OCI-LY7 (cell line): ENCODE results near the gene EFNA3. TPM values are rescaled to one million over a fixed set of nuclear protein-coding genes. Genes with fewer than 3 reads are reported as not detected.

Experiments used
- BruUV-seq: library from RNA; stranded (reverse); fragments of 400-500 nt; replicated peaks from 2 replicates; lab custom pipeline; 2021; lab: Mats Ljungman, UMichigan
- CTCF ChIA-PET: fragments of 300-600 bp; sonication (Branson Sonifier 250); formaldehyde crosslinking; loops from one replicate; lab custom pipeline; 2022; ENCODE audit warnings: antibody characterized with exemption; ENCODE audit not compliant: unreplicated experiment; lab: Charles Lee
- POLR2A ChIA-PET: fragments of 300-600 bp; sonication (Branson Sonifier 250); formaldehyde crosslinking; loops from one replicate; lab custom pipeline; 2022; ENCODE audit warnings: antibody characterized with exemption; lab: Charles Lee
- DNase-seq: peaks from one replicate; pipeline ENCODE4 v3.0.0-alpha.2; 2015; ENCODE audit warnings: low spot score
- H2AFZ ChIP-seq: fragments of 200-600 bp; sonication (generic), shearing (Covaris generic); 2 replicates; pipeline ENCODE4 v1.6.1; 2014; ENCODE audit warnings: mild to moderate bottlenecking, antibody characterized with exemption, low read length, moderate library complexity
- H3K27ac ChIP-seq: fragments of 200-600 bp; sonication (generic); 2 replicates; pipeline ENCODE4 v1.5.1; 2014; ENCODE audit warnings: mixed run types, low read depth, mild to moderate bottlenecking, moderate library complexity, low read length, inconsistent platforms; ENCODE audit not compliant: poor library complexity, severe bottlenecking
- H3K36me3 ChIP-seq: fragments of 200-600 bp; sonication (generic); 2 replicates; pipeline ENCODE4 v1.6.1; 2014; ENCODE audit warnings: mild to moderate bottlenecking, antibody characterized with exemption, low read length, moderate library complexity, mixed read lengths; ENCODE audit not compliant: insufficient read depth
- H3K4me1 ChIP-seq: fragments of 200-600 bp; sonication (generic); 2 replicates; pipeline ENCODE4 v1.5.1; 2014; ENCODE audit warnings: mild to moderate bottlenecking, low read length; ENCODE audit not compliant: insufficient read depth, poor library complexity, severe bottlenecking
- H3K4me2 ChIP-seq: fragments of 200-600 bp; sonication (generic); 2 replicates; pipeline ENCODE4 v1.6.1; 2014; ENCODE audit warnings: mild to moderate bottlenecking, low read length
- H3K4me3 ChIP-seq: fragments of 200-600 bp; sonication (generic); 2 replicates; pipeline ENCODE4 v1.5.1; 2014; ENCODE audit warnings: mild to moderate bottlenecking, low read depth, low read length; ENCODE audit not compliant: poor library complexity, severe bottlenecking
- H3K79me2 ChIP-seq: fragments of 200-600 bp; sonication (generic); 2 replicates; pipeline ENCODE4 v1.6.1; 2016; ENCODE audit warnings: low read depth, mild to moderate bottlenecking, low read length, moderate library complexity, mixed read lengths; ENCODE audit not compliant: insufficient read depth
- H3K9me2 ChIP-seq: fragments of 200-600 bp; sonication (generic); 2 replicates; pipeline ENCODE4 v1.6.1; 2016; ENCODE audit warnings: mild to moderate bottlenecking, low read length, mixed read lengths; ENCODE audit not compliant: insufficient read depth
- H3K9me3 ChIP-seq: fragments of 200-600 bp; sonication (generic); 2 replicates; pipeline ENCODE4 v1.6.1; 2014; ENCODE audit warnings: mild to moderate bottlenecking, mixed run types, low read length, mixed read lengths
- H4K20me1 ChIP-seq: fragments of 200-600 bp; sonication (generic); 2 replicates; pipeline ENCODE4 v1.6.1; 2014; ENCODE audit warnings: mild to moderate bottlenecking, antibody characterized with exemption, low read length, moderate library complexity, mixed read lengths; ENCODE audit not compliant: insufficient read depth
- CTCF ChIP-seq: fragments of 200-600 bp; sonication (generic); conservative IDR thresholded peaks from 2 replicates; pipeline ENCODE4 v1.5.1; 2014; ENCODE audit warnings: mild to moderate bottlenecking, antibody characterized with exemption, low read length, moderate library complexity, mixed read lengths
- EZH2phosphoT487 ChIP-seq: fragments of 200-600 bp; sonication (generic); IDR thresholded peaks from 2 replicates; pipeline ENCODE4 v1.6.1; 2018; ENCODE audit warnings: low read depth, borderline replicate concordance, mild to moderate bottlenecking, mixed run types, antibody characterized with exemption, low read length, moderate library complexity, mixed read lengths
- intact Hi-C: fragments of 100-400 bp; cut with micrococcal nuclease; formaldehyde crosslinking; loops from one replicate; pipeline ENCODE4 v1.10.0; 2022; ENCODE audit not compliant: unreplicated experiment
- total RNA-seq, 2 experiments: library from RNA; depleted of rRNA in 1 of 2; stranded (reverse); fragments of >200 nt in 1 of 2; shearing (Covaris generic) in 1 of 2; gene quantifications; 2 replicates each; pipeline ENCODE4 v1.2.3, GENCODE V29; 2014 to 2022

EFNA3 gene
- total RNA-seq, 2 experiments from 2014 or later, result 6.7 to 10.8 TPM

GRCh38 chr1:155030243-155030795 lies 48.3 kb upstream of the EFNA3 start:
- Histone ChIP-seq H3K9me2 (no peaks in the 10 kb centered on the region), H3K79me2 (no peaks in the 10 kb centered on the region), H3K4me1 (no peaks in the 10 kb centered on the region), H3K27ac (no peak overlapping the region), H3K4me2 (no peak overlapping the region), H3K4me3 (no peak overlapping the region), H3K9me3 (no peaks in the 10 kb centered on the region), H4K20me1 (no peaks in the 10 kb centered on the region), H2AFZ (no peak overlapping the region), H3K36me3 (no peaks in the 10 kb centered on the region)
- intact Hi-C loops, result no loop called here
- no TSS peak for BruUV-seq
- ChIA-PET POLR2A (no interaction called here), CTCF (no interaction called here)
- TF ChIP-seq EZH2phosphoT487, result no peak
- TF ChIP-seq CTCF, result no peak
- DNase-seq, result no peak

DNA sequence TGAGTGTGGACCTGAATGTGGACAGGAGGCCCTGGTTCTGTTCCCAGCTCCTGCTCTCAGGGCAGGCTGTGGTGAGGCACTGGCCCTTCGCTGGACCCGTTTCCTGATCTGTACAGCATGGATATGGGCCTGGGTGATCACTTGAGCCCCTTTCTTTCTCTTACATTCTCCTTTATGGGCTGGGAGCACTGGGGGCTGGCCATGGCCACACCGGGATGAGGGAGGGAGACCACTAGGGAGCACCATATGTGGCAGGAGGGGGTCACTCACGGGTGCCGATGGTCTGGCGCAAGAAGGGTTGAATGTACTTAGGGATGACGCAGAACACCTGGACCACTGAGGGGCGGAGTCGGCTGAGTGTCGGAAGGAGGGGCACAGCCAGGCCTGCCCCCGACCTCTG lies 47.7 kb upstream of the EFNA3 start:
- Histone ChIP-seq H2AFZ (no peak overlapping the region), H3K9me3 (no peaks in the 10 kb centered on the region), H3K27ac (no peak overlapping the region), H4K20me1 (no peaks in the 10 kb centered on the region), H3K4me3 (no peak overlapping the region), H3K36me3 (no peaks in the 10 kb centered on the region), H3K9me2 (no peaks in the 10 kb centered on the region), H3K4me1 (no peaks in the 10 kb centered on the region), H3K79me2 (no peaks in the 10 kb centered on the region), H3K4me2 (no peak overlapping the region)
- BruUV-seq, result no TSS peak
- intact Hi-C loops, result no loop called here
- no peak for DNase-seq
- no peak for TF ChIP-seq EZH2phosphoT487
- no peak for TF ChIP-seq CTCF
- ChIA-PET CTCF (no interaction called here), POLR2A (no interaction called here)

DNA sequence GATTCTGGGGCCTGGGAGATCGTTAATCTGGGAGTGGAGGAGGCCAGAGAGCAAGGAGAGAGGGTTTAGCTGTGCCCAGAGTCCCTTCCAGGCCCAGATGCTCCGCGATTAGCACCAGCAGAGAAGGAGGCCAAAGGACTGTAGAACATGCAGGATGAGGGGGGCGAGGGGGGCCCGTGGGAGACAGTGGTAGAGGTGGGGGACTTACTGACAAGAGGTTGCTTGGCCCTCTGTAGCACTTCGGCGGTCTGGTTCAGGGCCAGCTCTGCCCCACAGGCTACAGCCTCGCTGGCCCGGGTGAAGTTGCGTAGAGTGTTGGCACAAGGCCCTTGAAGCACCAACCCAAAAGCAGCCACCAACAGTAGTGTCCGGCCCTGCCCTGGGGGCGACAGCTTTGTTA lies 45.8 kb upstream of the EFNA3 start:
- H2AFZ ChIP-seq, result no peak overlapping the region
- DNase-seq, result no peak
- H3K79me2 ChIP-seq, result no peaks in the 10 kb centered on the region
- no peaks in the 10 kb centered on the region for H3K36me3 ChIP-seq
- H3K4me1 ChIP-seq, result no peaks in the 10 kb centered on the region
- H4K20me1 ChIP-seq, result no peaks in the 10 kb centered on the region
- ChIA-PET POLR2A (no interaction called here), CTCF (interaction anchor here (0.6 kb wide), 1 partner anchor 18 kb away, joined by 5 read pairs; no protein-coding TSS in a partner anchor)
- intact Hi-C loops, result no loop called here
- H3K27ac ChIP-seq, result no peak overlapping the region
- H3K9me3 ChIP-seq, result no peaks in the 10 kb centered on the region
- no peak overlapping the region for H3K4me2 ChIP-seq
- H3K4me3 ChIP-seq, result no peak overlapping the region
- no TSS peak for BruUV-seq
- TF ChIP-seq EZH2phosphoT487 (no peak), CTCF (no peak)
- no peaks in the 10 kb centered on the region for H3K9me2 ChIP-seq
